Glutamatergic neuron (in vitro differentiated cells): Measurements from ENCODE around the gene ESPNL. TPM values are rescaled to one million over a fixed set of nuclear protein-coding genes. Genes with fewer than 3 reads are reported as not detected.

Experiments
- DNase-seq: peaks from one replicate; pipeline ENCODE4 v3.0.0; 2022
- H3K27ac Mint-ChIP-seq: one replicate; pipeline ENCODE4 v1.8.0; 2020; ENCODE audit warnings: mild to moderate bottlenecking, mixed read lengths, inconsistent platforms; ENCODE audit not compliant: unreplicated experiment
- H3K27me3 Mint-ChIP-seq: one replicate; pipeline ENCODE4 v1.8.0; 2020; ENCODE audit warnings: mild to moderate bottlenecking, moderate library complexity, mixed read lengths, inconsistent platforms; ENCODE audit not compliant: unreplicated experiment
- H3K36me3 Mint-ChIP-seq: one replicate; pipeline ENCODE4 v1.8.0; 2020; ENCODE audit warnings: mild to moderate bottlenecking, mixed read lengths, inconsistent platforms; ENCODE audit not compliant: unreplicated experiment
- H3K4me1 Mint-ChIP-seq: one replicate; pipeline ENCODE4 v1.8.0; 2020; ENCODE audit warnings: mild to moderate bottlenecking, low read depth, mixed read lengths, inconsistent platforms; ENCODE audit not compliant: unreplicated experiment
- H3K4me3 Mint-ChIP-seq: one replicate; pipeline ENCODE4 v1.8.0; 2020; ENCODE audit warnings: mild to moderate bottlenecking, mixed read lengths, inconsistent platforms; ENCODE audit not compliant: unreplicated experiment
- H3K9me3 Mint-ChIP-seq: one replicate; pipeline ENCODE4 v1.8.0; 2020; ENCODE audit warnings: mild to moderate bottlenecking, moderate library complexity, mixed read lengths, inconsistent platforms; ENCODE audit not compliant: unreplicated experiment
- total RNA-seq: library from RNA; stranded (reverse); fragmentation: NEBNext Ultra II Directional; extraction: Animal tissue kit (Norgen Biotek cat#: 25700); gene quantifications from one replicate; pipeline ENCODE4 v1.2.1, GENCODE V29; 2021; ENCODE audit not compliant: unreplicated experiment
- TF ChIP-seq, protein P1 (sequence below): fragments of 200-600 bp; sonication (generic); IDR thresholded peaks from one replicate; pipeline ENCODE4 v1.5.0; 2021; ENCODE audit not compliant: partially characterized antibody, unreplicated experiment

Gene ESPNL
- total RNA-seq, 1 donor from 2014 or later = 0.81 TPM

DNA sequence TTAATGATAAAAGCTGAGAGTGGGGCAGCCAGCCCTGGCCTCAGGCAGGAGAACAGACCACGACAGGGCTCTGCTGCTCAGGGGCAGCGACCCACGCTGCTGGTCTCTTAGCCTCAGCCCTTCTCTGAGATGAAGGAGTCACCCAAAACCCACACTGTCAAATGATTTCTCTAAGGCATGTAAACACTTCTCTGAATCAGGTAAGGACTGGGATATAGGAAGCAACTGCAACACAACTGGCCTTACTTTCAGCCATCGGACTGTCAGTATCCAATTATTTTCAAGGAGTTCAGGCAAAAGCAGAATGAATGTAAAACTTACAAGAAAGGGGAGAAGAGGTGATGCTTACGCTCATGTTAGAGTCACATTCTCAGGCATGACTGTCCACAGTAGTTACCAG lies 80.4 kb downstream of the ESPNL start:
- TF ChIP-seq, protein P1, sequence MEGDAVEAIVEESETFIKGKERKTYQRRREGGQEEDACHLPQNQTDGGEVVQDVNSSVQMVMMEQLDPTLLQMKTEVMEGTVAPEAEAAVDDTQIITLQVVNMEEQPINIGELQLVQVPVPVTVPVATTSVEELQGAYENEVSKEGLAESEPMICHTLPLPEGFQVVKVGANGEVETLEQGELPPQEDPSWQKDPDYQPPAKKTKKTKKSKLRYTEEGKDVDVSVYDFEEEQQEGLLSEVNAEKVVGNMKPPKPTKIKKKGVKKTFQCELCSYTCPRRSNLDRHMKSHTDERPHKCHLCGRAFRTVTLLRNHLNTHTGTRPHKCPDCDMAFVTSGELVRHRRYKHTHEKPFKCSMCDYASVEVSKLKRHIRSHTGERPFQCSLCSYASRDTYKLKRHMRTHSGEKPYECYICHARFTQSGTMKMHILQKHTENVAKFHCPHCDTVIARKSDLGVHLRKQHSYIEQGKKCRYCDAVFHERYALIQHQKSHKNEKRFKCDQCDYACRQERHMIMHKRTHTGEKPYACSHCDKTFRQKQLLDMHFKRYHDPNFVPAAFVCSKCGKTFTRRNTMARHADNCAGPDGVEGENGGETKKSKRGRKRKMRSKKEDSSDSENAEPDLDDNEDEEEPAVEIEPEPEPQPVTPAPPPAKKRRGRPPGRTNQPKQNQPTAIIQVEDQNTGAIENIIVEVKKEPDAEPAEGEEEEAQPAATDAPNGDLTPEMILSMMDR = no peak
- Mint-ChIP-seq H3K27me3 (no peaks in the 10 kb centered on the region), H3K9me3 (peaks cover 1% of the 10 kb centered on the region), H3K4me1 (no peaks in the 10 kb centered on the region), H3K36me3 (peaks cover 5% of the 10 kb centered on the region), H3K27ac (no peak overlapping the region), H3K4me3 (no peak overlapping the region)
- DNase-seq = no peak

DNA sequence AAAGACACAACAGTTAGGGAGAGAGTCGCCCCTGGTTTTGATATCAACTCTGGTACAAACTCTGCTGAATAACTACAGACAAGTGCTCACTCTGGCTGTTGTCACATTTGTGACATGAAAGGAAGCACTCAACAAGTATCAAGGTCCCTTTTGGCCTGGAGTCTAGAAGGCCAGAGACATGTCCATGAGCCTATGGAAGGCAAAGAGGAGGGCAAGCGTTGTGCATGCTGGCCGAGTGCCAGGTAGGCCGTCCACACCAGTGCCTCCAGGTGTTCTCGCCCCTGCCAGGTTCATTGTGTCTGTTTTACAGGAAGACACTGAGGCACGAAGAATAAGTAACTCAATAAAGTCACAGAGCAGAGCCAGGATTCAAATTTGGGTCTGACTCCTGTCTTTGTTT lies 82.2 kb downstream of the ESPNL start:
- TF ChIP-seq, protein P1 = no peak
- Mint-ChIP-seq H3K4me1 (no peaks in the 10 kb centered on the region), H3K36me3 (peaks cover 5% of the 10 kb centered on the region), H3K9me3 (no peaks in the 10 kb centered on the region), H3K27me3 (no peaks in the 10 kb centered on the region), H3K4me3 (no peak overlapping the region), H3K27ac (no peak overlapping the region)
- DNase-seq = no peak

Other genes starting within 250 kb of the ESPNL start
- 7.6 TPM for gene RAMP1, start 240.7 kb upstream of the ESPNL start, total RNA-seq
- gene UBE2F, start 133.3 kb upstream of the ESPNL start, total RNA-seq = 43.0 TPM
- 44.0 TPM for gene SCLY, start 39.3 kb upstream of the ESPNL start, total RNA-seq
- 3.5 TPM for gene KLHL30, start 38.3 kb downstream of the ESPNL start, total RNA-seq
- gene ERFE, start 58.6 kb downstream of the ESPNL start, total RNA-seq = 12.2 TPM
- gene ILKAP, start 103.4 kb downstream of the ESPNL start, total RNA-seq = 61.3 TPM
- 665 TPM for gene HES6, start 139.7 kb downstream of the ESPNL start, total RNA-seq
- 3.8 TPM for gene PER2, start 188.3 kb downstream of the ESPNL start, total RNA-seq
- gene TRAF3IP1, start 220.2 kb downstream of the ESPNL start, total RNA-seq = 10.3 TPM